ENCODE data around the gene DBH.

GRCh38 chr9:133690081-133690561, 54.0 kb downstream of the DBH start:
- no peak for TF ChIP-seq EP300 (IDR thresholded peaks at IDR 0.05; ENCODE audit: borderline replicate concordance)
- TF ChIP-seq FOXM1 (IDR thresholded peaks at IDR 0.05; ENCODE audit: borderline replicate concordance, low read depth): no peak
- TF ChIP-seq CEBPB (IDR thresholded peaks at IDR 0.05): no peak
- no peak for TF ChIP-seq MAX (IDR thresholded peaks at IDR 0.05)
- 0 out of 2 replicates have a peak, but pooled peaks have one; percentile 36 for TF ChIP-seq TCF12 (IDR thresholded peaks at IDR 0.05; ENCODE audit: low read depth)
- no peak for TF ChIP-seq RAD21 (IDR thresholded peaks at IDR 0.05; ENCODE audit: low read depth)
- no peak for TF ChIP-seq TAF1 (IDR thresholded peaks at IDR 0.05; ENCODE audit: low read depth)
- no peak for TF ChIP-seq YY1 (IDR thresholded peaks at IDR 0.05; ENCODE audit: low read depth)
- no peak; the same call in 1 of the 2 replicates for TF ChIP-seq ZBTB7A (IDR thresholded peaks at IDR 0.05; ENCODE audit: low read depth)

All from Ishikawa (cell line).